GM12873 (cell line): Measurements from ENCODE around the gene GRM4.
A peak's percentile ranks its signal among the peaks of the same experiment; 100 is the strongest.

Experiments used
- CTCF ChIP-seq: IDR thresholded peaks from 2 replicates; pipeline ENCODE4 v1.5.1; 2012; ENCODE audit warnings: low read depth, mild to moderate bottlenecking, moderate library complexity, low read length, control low read depth; ENCODE audit not compliant: insufficient read depth; ENCODE audit errors: missing control alignments

The GRM4 gene

GRCh38 chr6:34155471-34156300, 9.8 kb upstream of the GRM4 start:
- no peak for TF ChIP-seq CTCF

- TF ChIP-seq CTCF, result peak; percentile 99
These were observed 9.0 kb upstream of the GRM4 start for GRCh38 chr6:34154668-34155447.

- no peak for TF ChIP-seq CTCF
These were observed 7.1 kb upstream of the GRM4 start for GRCh38 chr6:34152806-34153520.

- TF ChIP-seq CTCF, result no peak
These were observed 6.2 kb upstream of the GRM4 start for GRCh38 chr6:34152042-34152524.

GRCh38 chr6:34151321-34152041, 5.6 kb upstream of the GRM4 start:
- no peak for TF ChIP-seq CTCF

GRCh38 chr6:34150766-34151165, 4.9 kb upstream of the GRM4 start:
- no peak for TF ChIP-seq CTCF
